OCI-LY1 (cell line): ENCODE results near the gene NUP93.

Experiments used
- CTCF ChIP-seq: fragments of 200-600 bp; sonication (generic), shearing (Covaris generic); IDR thresholded peaks from 2 replicates; pipeline ENCODE4 v1.5.1; 2017; ENCODE audit warnings: mild to moderate bottlenecking, antibody characterized with exemption, low read length, moderate library complexity, mixed read lengths
- EZH2 ChIP-seq: fragments of 200-600 bp; sonication (generic), shearing (Covaris generic); IDR thresholded peaks from 2 replicates; pipeline ENCODE4 v1.8.0; 2017; ENCODE audit warnings: borderline replicate concordance, mixed run types, mild to moderate bottlenecking, antibody characterized with exemption, low read length, moderate library complexity, mixed read lengths

GRCh38 chr16:56795011-56795410 lies 65.1 kb downstream of the NUP93 start:
- TF ChIP-seq CTCF: no peak
- no peak for TF ChIP-seq EZH2
